Neural cell (in vitro differentiated cells): Measurements from ENCODE around the gene C17orf100. TPM values are rescaled to one million over a fixed set of nuclear protein-coding genes. Genes with fewer than 3 reads are reported as not detected.

Experiments used
- H2AFZ ChIP-seq: fragments of 200-600, 300-800 bp; sonication (generic), shearing (Covaris generic); 2 replicates; pipeline ENCODE4 v1.6.0; 2014; ENCODE audit warnings: low read depth, mild to moderate bottlenecking, antibody characterized with exemption, low read length, moderate library complexity
- H3F3A ChIP-seq: fragments of 200-600 bp; shearing (Covaris generic); 2 replicates; pipeline ENCODE4 v1.6.1; 2016; ENCODE audit warnings: mild to moderate bottlenecking, moderate library complexity, mixed read lengths, antibody characterized with exemption, low read length; ENCODE audit not compliant: insufficient read depth, poor library complexity, severe bottlenecking
- H3K27ac ChIP-seq: fragments of 200-600, 300-800 bp; sonication (generic), shearing (Covaris generic); 2 replicates; pipeline ENCODE4 v1.5.1; 2014; ENCODE audit warnings: mild to moderate bottlenecking, low read length, moderate library complexity
- H3K27me3 ChIP-seq: fragments of 300-800, 200-600 bp; sonication (generic), shearing (Covaris generic); 2 replicates; pipeline ENCODE4 v1.6.0; 2014; ENCODE audit warnings: mild to moderate bottlenecking, low read depth, low read length, moderate library complexity; ENCODE audit not compliant: insufficient read depth
- H3K36me3 ChIP-seq: fragments of 300-800, 200-600 bp; sonication (generic), shearing (Covaris generic); 2 replicates; pipeline ENCODE4 v1.5.1; 2014; ENCODE audit warnings: mild to moderate bottlenecking, antibody characterized with exemption, low read length, moderate library complexity; ENCODE audit not compliant: insufficient read depth
- H3K4me2 ChIP-seq: fragments of 300-800, 200-600 bp; sonication (generic), shearing (Covaris generic); 2 replicates; pipeline ENCODE4 v1.6.0; 2014; ENCODE audit warnings: mild to moderate bottlenecking, low read length
- H3K4me3 ChIP-seq: fragments of 300-800, 200-600 bp; sonication (generic), shearing (Covaris generic); 2 replicates; pipeline ENCODE4 v1.5.1; 2014; ENCODE audit warnings: mild to moderate bottlenecking, low read length, moderate library complexity
- H3K79me2 ChIP-seq: fragments of 200-600 bp; shearing (Covaris generic); replicated peaks from 2 replicates; pipeline ENCODE4 v1.6.0; 2014; ENCODE audit warnings: mild to moderate bottlenecking, low read length, moderate library complexity; ENCODE audit not compliant: insufficient read depth
- H3K9ac ChIP-seq: fragments of 300-800, 200-600 bp; sonication (generic), shearing (Covaris generic); 2 replicates; pipeline ENCODE4 v1.6.1; 2016; ENCODE audit warnings: mild to moderate bottlenecking, low read length, mixed read lengths
- H3K9me2 ChIP-seq: fragments of 200-600 bp; shearing (Covaris generic); 2 replicates; pipeline ENCODE4 v1.6.1; 2016; ENCODE audit warnings: mild to moderate bottlenecking, low read length, mixed read lengths; ENCODE audit not compliant: insufficient read depth
- H3K9me3 ChIP-seq: fragments of 200-600, 300-800 bp; sonication (generic), shearing (Covaris generic); 2 replicates; pipeline ENCODE4 v1.6.1; 2016; ENCODE audit warnings: mild to moderate bottlenecking, mixed run types, low read length, moderate library complexity, mixed read lengths
- H4K20me1 ChIP-seq: fragments of 200-600 bp; shearing (Covaris generic); 2 replicates; pipeline ENCODE4 v1.6.1; 2016; ENCODE audit warnings: mild to moderate bottlenecking, mixed run types; ENCODE audit not compliant: insufficient read depth
- EP300 ChIP-seq: fragments of 450-650 bp; conservative IDR thresholded peaks from 2 replicates; pipeline ENCODE4 v1.6.1; 2014; ENCODE audit warnings: antibody characterized with exemption, mild to moderate bottlenecking, moderate library complexity; ENCODE audit not compliant: poor library complexity, severe bottlenecking
- EZH2 ChIP-seq: fragments of 200-600, 300-800 bp; shearing (Covaris generic), sonication (generic); IDR thresholded peaks from 2 replicates; pipeline ENCODE4 v1.6.1; 2014; ENCODE audit warnings: antibody characterized with exemption, low read length, borderline replicate concordance, mild to moderate bottlenecking; ENCODE audit not compliant: insufficient read depth, poor library complexity, severe bottlenecking
- MXI1 ChIP-seq: fragments of 450-650 bp; conservative IDR thresholded peaks from 2 replicates; pipeline ENCODE4 v1.6.1; 2014; ENCODE audit warnings: antibody characterized with exemption, mild to moderate bottlenecking; ENCODE audit not compliant: poor library complexity, severe bottlenecking
- POLR2AphosphoS5 ChIP-seq: IDR thresholded peaks from 2 replicates; pipeline ENCODE4 v1.6.1; 2012
- RAD21 ChIP-seq: fragments of 450-650 bp; conservative IDR thresholded peaks from 2 replicates; pipeline ENCODE4 v1.6.1; 2014; ENCODE audit warnings: antibody characterized with exemption, mild to moderate bottlenecking, moderate library complexity
- SMC3 ChIP-seq: fragments of 450-650 bp; conservative IDR thresholded peaks from 2 replicates; pipeline ENCODE4 v1.6.1; 2014; ENCODE audit warnings: antibody characterized with exemption, mild to moderate bottlenecking, moderate library complexity; ENCODE audit not compliant: poor library complexity
- TAF1 ChIP-seq: IDR thresholded peaks from 2 replicates; pipeline ENCODE4 v1.6.1; 2012; ENCODE audit warnings: low read depth
- polyA plus RNA-seq: library from polyadenylated mRNA; depleted of rRNA; stranded (reverse); fragments of >200 nt; gene quantifications from 2 replicates; pipeline ENCODE4 v1.2.3, GENCODE V29; 2014
- TF ChIP-seq, protein P1 (sequence below): IDR thresholded peaks from 2 replicates; pipeline ENCODE4 v1.6.1; 2012; ENCODE audit warnings: borderline replicate concordance
- TF ChIP-seq, protein P2 (sequence below): fragments of 450-650 bp; IDR thresholded peaks from 2 replicates; pipeline ENCODE4 v1.5.1; 2014; ENCODE audit warnings: antibody characterized with exemption, mild to moderate bottlenecking, moderate library complexity; ENCODE audit not compliant: poor library complexity, severe bottlenecking

The C17orf100 gene
- polyA plus RNA-seq, 1 donor from 2014 or later = 10.3 TPM

- H3K9ac ChIP-seq = no peak overlapping the region
- no peak overlapping the region for H3K27ac ChIP-seq
- no peaks in the 10 kb centered on the region for H3K27me3 ChIP-seq
- H3K4me2 ChIP-seq = no peak overlapping the region
- H3K4me3 ChIP-seq = no peak overlapping the region
- no peak overlapping the region for H2AFZ ChIP-seq
- H3K9me3 ChIP-seq = no peaks in the 10 kb centered on the region
- no peaks in the 10 kb centered on the region for H3K36me3 ChIP-seq
- TF ChIP-seq EZH2 = no peak
- no peak for TF ChIP-seq MXI1
- TF ChIP-seq RAD21 = no peak
- TF ChIP-seq POLR2AphosphoS5 = no peak
- TF ChIP-seq TAF1 = no peak
- TF ChIP-seq SMC3 = no peak
- TF ChIP-seq, protein P1, sequence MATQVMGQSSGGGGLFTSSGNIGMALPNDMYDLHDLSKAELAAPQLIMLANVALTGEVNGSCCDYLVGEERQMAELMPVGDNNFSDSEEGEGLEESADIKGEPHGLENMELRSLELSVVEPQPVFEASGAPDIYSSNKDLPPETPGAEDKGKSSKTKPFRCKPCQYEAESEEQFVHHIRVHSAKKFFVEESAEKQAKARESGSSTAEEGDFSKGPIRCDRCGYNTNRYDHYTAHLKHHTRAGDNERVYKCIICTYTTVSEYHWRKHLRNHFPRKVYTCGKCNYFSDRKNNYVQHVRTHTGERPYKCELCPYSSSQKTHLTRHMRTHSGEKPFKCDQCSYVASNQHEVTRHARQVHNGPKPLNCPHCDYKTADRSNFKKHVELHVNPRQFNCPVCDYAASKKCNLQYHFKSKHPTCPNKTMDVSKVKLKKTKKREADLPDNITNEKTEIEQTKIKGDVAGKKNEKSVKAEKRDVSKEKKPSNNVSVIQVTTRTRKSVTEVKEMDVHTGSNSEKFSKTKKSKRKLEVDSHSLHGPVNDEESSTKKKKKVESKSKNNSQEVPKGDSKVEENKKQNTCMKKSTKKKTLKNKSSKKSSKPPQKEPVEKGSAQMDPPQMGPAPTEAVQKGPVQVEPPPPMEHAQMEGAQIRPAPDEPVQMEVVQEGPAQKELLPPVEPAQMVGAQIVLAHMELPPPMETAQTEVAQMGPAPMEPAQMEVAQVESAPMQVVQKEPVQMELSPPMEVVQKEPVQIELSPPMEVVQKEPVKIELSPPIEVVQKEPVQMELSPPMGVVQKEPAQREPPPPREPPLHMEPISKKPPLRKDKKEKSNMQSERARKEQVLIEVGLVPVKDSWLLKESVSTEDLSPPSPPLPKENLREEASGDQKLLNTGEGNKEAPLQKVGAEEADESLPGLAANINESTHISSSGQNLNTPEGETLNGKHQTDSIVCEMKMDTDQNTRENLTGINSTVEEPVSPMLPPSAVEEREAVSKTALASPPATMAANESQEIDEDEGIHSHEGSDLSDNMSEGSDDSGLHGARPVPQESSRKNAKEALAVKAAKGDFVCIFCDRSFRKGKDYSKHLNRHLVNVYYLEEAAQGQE = no peak
- no peak for TF ChIP-seq EP300
- TF ChIP-seq, protein P2, sequence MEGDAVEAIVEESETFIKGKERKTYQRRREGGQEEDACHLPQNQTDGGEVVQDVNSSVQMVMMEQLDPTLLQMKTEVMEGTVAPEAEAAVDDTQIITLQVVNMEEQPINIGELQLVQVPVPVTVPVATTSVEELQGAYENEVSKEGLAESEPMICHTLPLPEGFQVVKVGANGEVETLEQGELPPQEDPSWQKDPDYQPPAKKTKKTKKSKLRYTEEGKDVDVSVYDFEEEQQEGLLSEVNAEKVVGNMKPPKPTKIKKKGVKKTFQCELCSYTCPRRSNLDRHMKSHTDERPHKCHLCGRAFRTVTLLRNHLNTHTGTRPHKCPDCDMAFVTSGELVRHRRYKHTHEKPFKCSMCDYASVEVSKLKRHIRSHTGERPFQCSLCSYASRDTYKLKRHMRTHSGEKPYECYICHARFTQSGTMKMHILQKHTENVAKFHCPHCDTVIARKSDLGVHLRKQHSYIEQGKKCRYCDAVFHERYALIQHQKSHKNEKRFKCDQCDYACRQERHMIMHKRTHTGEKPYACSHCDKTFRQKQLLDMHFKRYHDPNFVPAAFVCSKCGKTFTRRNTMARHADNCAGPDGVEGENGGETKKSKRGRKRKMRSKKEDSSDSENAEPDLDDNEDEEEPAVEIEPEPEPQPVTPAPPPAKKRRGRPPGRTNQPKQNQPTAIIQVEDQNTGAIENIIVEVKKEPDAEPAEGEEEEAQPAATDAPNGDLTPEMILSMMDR = no peak
- no peaks in the 10 kb centered on the region for H3F3A ChIP-seq
- H3K9me2 ChIP-seq = no peaks in the 10 kb centered on the region
- H3K79me2 ChIP-seq = no peaks in the 10 kb centered on the region
- H4K20me1 ChIP-seq = no peaks in the 10 kb centered on the region
Observed at GRCh38 chr17:6699997-6700947, 48.7 kb downstream of the C17orf100 start.

- Histone ChIP-seq H3K27me3 (no peaks in the 10 kb centered on the region), H3K9me2 (no peaks in the 10 kb centered on the region), H2AFZ (no peak overlapping the region)
Observed at GRCh38 chr17:6700948-6701307, 49.4 kb downstream of the C17orf100 start.

More at GRCh38 chr17:6700948-6701307, 49.4 kb downstream of the C17orf100 start:
- no peaks in the 10 kb centered on the region for H3K36me3 ChIP-seq
- TF ChIP-seq TAF1 = no peak
- TF ChIP-seq, protein P2 = no peak
- TF ChIP-seq RAD21 = no peak
- no peak for TF ChIP-seq MXI1
- TF ChIP-seq, protein P1 = no peak
- TF ChIP-seq POLR2AphosphoS5 = no peak
- no peak for TF ChIP-seq EP300
- no peak for TF ChIP-seq SMC3
- TF ChIP-seq EZH2 = no peak
- no peaks in the 10 kb centered on the region for H4K20me1 ChIP-seq
- H3K4me3 ChIP-seq = no peak overlapping the region
- no peaks in the 10 kb centered on the region for H3K79me2 ChIP-seq
- no peaks in the 10 kb centered on the region for H3F3A ChIP-seq
- no peak overlapping the region for H3K4me2 ChIP-seq
- H3K9me3 ChIP-seq = no peaks in the 10 kb centered on the region
- H3K9ac ChIP-seq = no peak overlapping the region
- no peak overlapping the region for H3K27ac ChIP-seq
